Renal pelvis (tissue), 4 donors: ENCODE measurements around the gene ALDH1B1. TPM values are rescaled to one million over a fixed set of nuclear protein-coding genes. Genes with fewer than 3 reads are reported as not detected.
"Not testable (repeated sequence)": the region's sequence is repeated elsewhere in the genome, so short reads cannot be mapped to it uniquely, and the experiment has no call there.

Experiments used
- DNase-seq: peaks from one replicate; pipeline ENCODE4 v3.0.0-alpha.2; 2013
- polyA plus RNA-seq, 3 donors: library from polyadenylated mRNA; unstranded; fragments of 120-200 nt; gene quantifications; one replicate each; pipeline ENCODE4 v1.2.1, GENCODE V29; 2013; ENCODE audit not compliant: insufficient read length in 3 of 3

ALDH1B1 gene
- polyA plus RNA-seq, 3 donors = 37.2 to 42.1 (median 40.3) TPM

- no peak for DNase-seq
Observed at GRCh38 chr9:38380872-38381534, 11.5 kb upstream of the ALDH1B1 start.

DNA sequence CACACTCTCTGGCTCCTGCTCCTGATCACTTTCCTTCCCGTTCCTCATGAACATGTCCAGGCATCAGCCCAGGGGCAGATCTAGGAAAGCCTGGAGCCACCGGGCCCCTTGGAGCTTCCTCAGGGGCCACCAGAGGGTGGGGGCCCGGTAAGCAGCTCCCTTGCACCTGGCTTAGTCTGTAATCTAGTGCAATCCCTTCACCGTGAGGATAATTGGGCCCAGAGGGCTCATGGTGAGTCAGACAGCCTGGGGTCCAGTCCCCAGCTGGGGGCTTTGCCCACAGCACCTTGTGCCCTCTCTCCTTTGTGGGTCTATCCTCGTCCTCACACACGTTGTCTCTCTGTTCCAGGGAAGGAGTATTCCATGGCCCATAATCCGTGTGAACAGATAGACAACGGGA is 10.4 kb upstream of the ALDH1B1 start:
- DNase-seq = no peak

DNA sequence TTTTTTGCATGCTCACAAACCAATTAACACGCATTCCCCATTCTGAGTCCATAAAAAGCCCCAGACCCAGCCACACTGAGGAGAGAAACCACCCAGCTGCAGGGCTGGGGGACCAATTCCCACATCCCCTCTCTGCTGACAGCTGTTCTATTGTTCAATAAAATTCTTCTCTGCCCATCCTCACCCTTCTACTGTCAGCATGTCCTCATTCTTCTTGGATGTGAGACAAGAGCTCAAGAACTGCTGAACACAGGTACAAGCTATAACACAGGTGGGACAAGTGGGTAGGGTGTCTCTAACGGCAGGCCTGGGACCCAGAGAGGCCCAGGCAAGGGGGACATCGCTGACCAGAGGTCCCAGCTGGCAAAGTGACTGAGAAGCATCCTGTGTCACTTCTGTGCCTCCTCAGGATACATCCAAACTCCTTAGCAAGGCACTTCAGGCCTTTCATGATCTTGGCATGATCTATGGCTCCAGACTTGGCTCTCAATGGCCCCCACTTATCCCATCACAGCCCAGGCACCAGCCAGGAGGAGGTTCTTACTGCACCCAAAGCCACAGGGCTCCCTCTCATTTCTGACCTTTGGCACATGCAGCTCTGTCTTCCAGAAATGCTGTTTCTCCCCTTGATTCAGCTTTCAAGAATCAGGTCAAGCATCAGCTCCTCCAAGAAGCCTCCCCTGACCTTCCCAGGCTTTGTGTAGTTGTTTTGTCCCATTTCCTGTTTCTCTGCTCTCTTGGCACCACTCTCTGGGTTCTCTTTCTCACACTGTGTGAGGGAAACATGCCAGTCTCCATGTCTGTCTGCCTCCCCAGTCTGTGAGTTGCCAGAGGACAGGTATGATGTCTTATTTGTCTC is 7.3 kb upstream of the ALDH1B1 start:
- no peak for DNase-seq

- DNase-seq = no peak
Observed at GRCh38 chr9:38385896-38386295, 6.6 kb upstream of the ALDH1B1 start.

DNA sequence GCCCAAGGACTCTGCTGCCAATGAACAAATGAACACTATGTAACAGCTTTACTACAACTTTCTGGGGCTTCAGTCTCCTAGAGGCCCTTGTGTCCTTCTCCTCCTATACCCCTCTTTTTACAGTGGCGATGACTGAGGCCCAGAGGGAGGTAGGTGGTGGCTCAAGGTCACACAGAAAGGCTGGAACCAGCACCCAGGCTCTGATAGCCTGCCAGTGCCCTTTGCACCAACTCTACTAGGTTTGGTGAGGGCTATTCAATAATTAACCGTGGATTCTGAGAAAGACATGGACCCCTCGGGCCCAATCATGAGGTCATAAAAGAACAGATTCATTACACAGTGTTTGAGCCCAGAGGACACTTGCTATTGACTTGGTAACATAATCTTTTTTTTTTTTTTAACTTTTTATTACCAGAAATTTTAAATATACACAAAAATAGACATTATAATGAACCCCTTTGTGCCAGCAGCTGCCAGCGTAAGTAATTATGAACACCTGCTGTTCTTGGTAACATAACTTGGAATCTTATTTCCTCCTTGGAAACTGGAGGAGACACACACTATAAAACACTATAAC is 6.1 kb upstream of the ALDH1B1 start:
- no peak for DNase-seq

DNA sequence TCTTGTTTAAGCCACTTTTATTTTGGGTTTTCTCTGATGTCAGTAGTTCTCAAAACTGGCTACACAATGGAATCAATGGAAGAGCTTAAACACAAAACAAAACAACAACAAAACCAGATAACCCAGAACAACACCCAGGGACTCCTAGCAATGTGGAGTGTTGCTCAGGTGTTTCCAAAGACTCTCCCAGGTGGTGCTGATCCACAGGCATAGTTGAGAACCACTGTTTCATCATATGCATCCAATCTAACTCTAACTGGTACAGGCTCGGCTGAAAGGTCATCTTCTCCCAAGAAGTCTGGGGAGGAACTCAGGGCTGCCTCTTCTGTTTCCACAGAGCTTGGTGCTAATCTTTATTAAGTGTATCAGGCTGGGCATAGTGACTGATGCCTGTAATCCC is 5.4 kb upstream of the ALDH1B1 start:
- no peak for DNase-seq

- no peak for DNase-seq
Observed at GRCh38 chr9:38387751-38388150, 4.8 kb upstream of the ALDH1B1 start.

- no peak for DNase-seq
Observed at GRCh38 chr9:38388283-38389223, 3.9 kb upstream of the ALDH1B1 start.

- no peak for DNase-seq
Observed at GRCh38 chr9:38389313-38389712, 3.2 kb upstream of the ALDH1B1 start.

GRCh38 chr9:38390442-38390841 is 2.1 kb upstream of the ALDH1B1 start:
- DNase-seq = no peak

DNA sequence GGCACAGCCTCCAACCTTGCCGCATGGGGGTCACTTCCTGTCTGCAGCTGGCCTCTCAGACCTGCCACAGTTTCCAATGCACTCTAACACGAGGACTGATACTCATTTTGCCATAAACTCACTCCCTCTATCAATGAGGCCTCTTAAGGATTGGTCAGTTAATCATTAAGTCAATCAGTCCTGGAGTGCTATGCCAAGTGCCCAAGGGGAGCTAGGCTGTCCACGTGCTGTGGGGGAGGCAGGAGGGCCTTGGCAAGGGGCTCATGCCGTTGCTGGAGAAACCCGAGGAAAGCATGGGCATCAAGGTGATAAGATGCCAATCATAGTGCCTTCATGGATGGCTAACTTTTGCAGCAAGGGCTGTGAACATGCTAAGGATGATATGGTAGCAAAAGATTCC is 1.7 kb upstream of the ALDH1B1 start:
- DNase-seq = no peak

GRCh38 chr9:38391278-38392118 is 1.0 kb upstream of the ALDH1B1 start:
- no peak for DNase-seq

GRCh38 chr9:38393128-38393796 is 760 bp downstream of the ALDH1B1 start:
- no peak for DNase-seq

GRCh38 chr9:38394416-38394815 is 1.9 kb downstream of the ALDH1B1 start:
- DNase-seq = no peak

DNA sequence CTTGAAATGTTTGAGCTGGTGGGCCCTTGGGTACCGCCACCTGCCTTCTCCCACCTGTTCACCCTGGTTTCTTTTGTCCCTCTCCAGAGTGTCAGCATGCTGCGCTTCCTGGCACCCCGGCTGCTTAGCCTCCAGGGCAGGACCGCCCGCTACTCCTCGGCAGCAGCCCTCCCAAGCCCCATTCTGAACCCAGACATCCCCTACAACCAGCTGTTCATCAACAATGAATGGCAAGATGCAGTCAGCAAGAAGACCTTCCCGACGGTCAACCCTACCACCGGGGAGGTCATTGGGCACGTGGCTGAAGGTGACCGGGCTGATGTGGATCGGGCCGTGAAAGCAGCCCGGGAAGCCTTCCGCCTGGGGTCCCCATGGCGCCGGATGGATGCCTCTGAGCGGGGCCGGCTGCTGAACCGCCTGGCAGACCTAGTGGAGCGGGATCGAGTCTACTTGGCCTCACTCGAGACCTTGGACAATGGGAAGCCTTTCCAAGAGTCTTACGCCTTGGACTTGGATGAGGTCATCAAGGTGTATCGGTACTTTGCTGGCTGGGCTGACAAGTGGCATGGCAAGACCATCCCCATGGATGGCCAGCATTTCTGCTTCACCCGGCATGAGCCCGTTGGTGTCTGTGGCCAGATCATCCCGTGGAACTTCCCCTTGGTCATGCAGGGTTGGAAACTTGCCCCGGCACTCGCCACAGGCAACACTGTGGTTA is 3.3 kb downstream of the ALDH1B1 start:
- no peak for DNase-seq

GRCh38 chr9:38396371-38396671 is 3.8 kb downstream of the ALDH1B1 start:
- DNase-seq = no peak

DNA sequence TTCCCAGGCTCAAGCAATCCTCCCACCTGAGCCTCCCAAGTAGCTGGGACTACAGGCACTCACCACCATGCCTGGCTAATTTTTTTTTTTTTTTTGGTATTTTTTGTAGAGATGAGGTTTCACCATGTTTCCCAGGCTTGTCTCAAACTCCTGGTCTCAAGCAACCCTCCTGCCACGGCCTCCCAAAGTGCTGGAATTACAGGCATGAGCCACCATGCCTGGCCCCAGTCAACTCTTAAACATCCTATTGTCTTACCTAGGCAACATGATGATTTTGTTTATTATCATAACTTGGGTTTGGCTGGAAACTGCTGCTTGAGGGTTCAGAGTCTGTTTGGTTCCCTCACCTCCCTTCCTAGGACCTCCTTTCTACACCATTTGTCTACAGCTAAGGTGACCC is 6.7 kb downstream of the ALDH1B1 start:
- DNase-seq = not testable (repeated sequence)

DNA sequence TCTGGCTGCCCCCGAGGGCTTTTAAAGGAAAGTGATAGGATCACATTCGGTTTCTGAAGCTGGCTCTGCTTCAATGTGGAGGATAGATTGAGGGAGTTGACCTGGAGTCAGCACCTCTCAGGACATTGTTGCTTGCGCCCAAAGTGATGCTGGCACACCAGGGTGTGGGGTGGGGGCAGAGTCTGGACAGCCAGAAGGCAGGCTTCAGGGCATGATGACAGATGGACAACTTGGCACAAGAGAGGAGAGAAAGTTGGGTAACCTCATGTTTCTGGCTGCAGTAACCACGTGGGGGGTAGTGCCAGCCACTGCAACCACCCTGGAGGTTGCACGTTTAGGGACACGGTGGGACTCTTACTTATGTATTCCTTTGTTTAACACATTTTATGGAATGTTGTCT is 9.5 kb downstream of the ALDH1B1 start:
- no peak for DNase-seq

DNA sequence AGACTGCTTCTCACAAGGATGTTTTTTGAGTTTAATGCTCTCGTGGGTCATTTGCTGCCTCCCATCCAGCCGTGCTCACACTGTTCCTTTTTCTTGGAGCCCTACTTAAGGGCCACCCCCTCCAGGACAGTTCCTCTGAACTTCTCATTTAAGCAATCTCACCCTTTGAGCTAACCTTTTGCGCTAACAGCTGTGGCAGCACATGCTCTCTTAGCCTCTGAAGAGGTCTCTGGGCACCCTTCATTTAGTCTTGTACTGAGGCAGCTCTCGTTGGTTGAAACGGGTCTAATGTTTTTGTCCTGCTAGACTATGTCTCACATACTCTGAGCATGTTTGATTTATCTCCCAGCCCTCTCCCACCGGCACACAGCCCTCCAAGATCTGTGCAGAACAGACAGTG is 11.8 kb downstream of the ALDH1B1 start:
- DNase-seq = no peak

DNA sequence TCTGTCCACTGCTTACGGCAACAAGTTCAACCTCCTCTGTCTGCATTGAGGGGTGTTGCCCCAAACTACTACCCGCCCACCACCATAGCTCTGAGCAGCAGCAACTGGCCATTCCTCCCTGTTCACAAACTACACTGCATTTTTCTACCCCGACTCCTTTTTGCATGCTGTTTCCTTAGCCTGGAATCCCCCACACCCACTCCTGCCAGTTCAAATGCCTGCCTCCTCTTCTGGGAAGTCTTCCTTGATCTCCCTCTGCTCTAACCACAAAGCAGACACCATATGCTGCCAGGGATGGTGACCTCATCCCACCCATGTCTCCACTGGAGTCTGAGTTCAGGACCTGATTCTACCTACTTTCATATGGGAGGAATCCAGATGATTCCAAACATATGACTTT is 13.3 kb downstream of the ALDH1B1 start:
- DNase-seq = no peak
